Spleen (tissue), 11 donors: ENCODE results near the gene TSFM. TPM values are rescaled to one million over a fixed set of nuclear protein-coding genes. Genes with fewer than 3 reads are reported as not detected.
"Not testable (repeated sequence)": the region's sequence is repeated elsewhere in the genome, so short reads cannot be mapped to it uniquely, and the experiment has no call there.

ENCODE experiments used
- DNase-seq: peaks from one replicate; pipeline ENCODE4 v3.0.0-alpha.2; 2020
- H3K27ac ChIP-seq, 8 donors: fragments of 200-600 bp; sonication (generic) in 7 of 8; 1 replicate in 4 of 8; 2 replicates in 4 of 8; pipeline versions ENCODE4 v1.5.0 to v1.8.0; 2016 to 2021; ENCODE audit warnings: inconsistent platforms in 4 of 8, mild to moderate bottlenecking in 4 of 8, moderate library complexity in 1 of 8
- H3K27me3 ChIP-seq, 7 donors: fragments of 200-600 bp; sonication (generic) in 6 of 7; replicated peaks in 1 of 7; 1 replicate in 4 of 7; 2 replicates in 3 of 7; pipeline versions ENCODE4 v1.5.0 to v1.8.0; 2016 to 2021; ENCODE audit warnings: inconsistent platforms in 3 of 7, mild to moderate bottlenecking in 1 of 7
- H3K36me3 ChIP-seq, 6 donors: fragments of 200-600 bp; sonication (generic) in 5 of 6; 1 replicate in 4 of 6; 2 replicates in 2 of 6; pipeline versions ENCODE4 v1.5.0 to v1.8.0; 2016 to 2021; ENCODE audit warnings: inconsistent platforms in 2 of 6
- H3K4me1 ChIP-seq, 6 donors: fragments of 200-600 bp; sonication (generic) in 5 of 6; 1 replicate in 3 of 6; 2 replicates in 3 of 6; pipeline versions ENCODE4 v1.5.0 to v1.8.0; 2016 to 2021; ENCODE audit warnings: inconsistent platforms in 3 of 6
- H3K4me3 ChIP-seq, 8 donors: fragments of 200-600 bp; sonication (generic) in 7 of 8; 1 replicate in 4 of 8; 2 replicates in 4 of 8; pipeline versions ENCODE4 v1.5.0 to v1.8.0; 2016 to 2021; ENCODE audit warnings: inconsistent platforms in 4 of 8, mild to moderate bottlenecking in 4 of 8, moderate library complexity in 2 of 8
- H3K9me3 ChIP-seq, 8 donors: fragments of 200-600 bp; sonication (generic) in 7 of 8; 1 replicate in 4 of 8; 2 replicates in 4 of 8; pipeline versions ENCODE4 v1.5.0 to v1.8.0; 2016 to 2021; ENCODE audit warnings: inconsistent platforms in 4 of 8
- POLR2A ChIP-seq, 3 donors: fragments of 450-650 bp; IDR thresholded peaks; one replicate each; pipeline ENCODE4 v1.5.1; 2017; ENCODE audit warnings: antibody characterized with exemption in 3 of 3, mild to moderate bottlenecking in 1 of 3
- POLR2AphosphoS5 ChIP-seq, 3 donors: sonication (generic); formaldehyde crosslinking; IDR thresholded peaks; one replicate each; pipeline ENCODE4 v1.5.1; 2017; ENCODE audit warnings: antibody characterized with exemption in 3 of 3
- WGBS, 5 donors: extraction: QIAGEN DNeasy Blood & Tissue Kit in 3 of 5; methylation state at CpG; one replicate each; pipeline versions ENCODE4 v1.1.5 to v1.1.7; 2013 to 2018; 5-methylcytosine and 5-hydroxymethylcytosine counted together
- intact Hi-C: fragments of 100-400 bp; cut with DNase I; formaldehyde crosslinking; loops from one replicate; pipeline ENCODE4 v1.15.0; 2023; ENCODE audit warnings: low total_unique reads
- polyA plus RNA-seq, 3 donors: library from polyadenylated mRNA; stranded (reverse); fragments of 200-250 nt; gene quantifications; one replicate each; pipeline ENCODE4 v1.2.1, GENCODE V29; 2013
- total RNA-seq, 7 donors: library from RNA; depleted of rRNA in 3 of 7; stranded (reverse); fragments of >200 nt in 3 of 7; fragmentation: NEBNext Ultra II Directional in 4 of 7; extraction: Animal tissue kit (Norgen Biotek cat#: 25700) in 4 of 7; gene quantifications; one replicate each; pipeline versions ENCODE4 v1.1.0 to v1.2.1, GENCODE V29; 2016 to 2021
- TF ChIP-seq, protein P1 (sequence below), 11 experiments: fragments of 200-600 bp in 7 of 11; fragments of 450-650 bp in 4 of 11; sonication (generic) in 4 of 11; IDR thresholded peaks in 8 of 11; conservative IDR thresholded peaks in 3 of 11; 1 replicate in 7 of 11; 2 replicates in 4 of 11; pipeline versions ENCODE4 v1.4.0 to v1.8.0; 2016 to 2021; ENCODE audit warnings: antibody characterized with exemption in 11 of 11, inconsistent platforms in 4 of 11, mild to moderate bottlenecking in 1 of 11
- donor health status: healthy with polysubstance abuse.
- donor health status: DM: no; HTN: no; CAD: no; lungs with moderate emphysema.
- donor health status: DM: no; HTN: no; CAD: no.
- donor health status: Bipolar disorder and iron deficiency.
- donor health status: healthy.
- donor health status: DM: no; HTN: no; CAD: no.
- donor health status: DM: yes; HTN: yes; CAD: no.

Gene TSFM
- total and polyA plus RNA-seq, 10 donors, result 13.2 to 38.2 (median 18.1) TPM

DNA sequence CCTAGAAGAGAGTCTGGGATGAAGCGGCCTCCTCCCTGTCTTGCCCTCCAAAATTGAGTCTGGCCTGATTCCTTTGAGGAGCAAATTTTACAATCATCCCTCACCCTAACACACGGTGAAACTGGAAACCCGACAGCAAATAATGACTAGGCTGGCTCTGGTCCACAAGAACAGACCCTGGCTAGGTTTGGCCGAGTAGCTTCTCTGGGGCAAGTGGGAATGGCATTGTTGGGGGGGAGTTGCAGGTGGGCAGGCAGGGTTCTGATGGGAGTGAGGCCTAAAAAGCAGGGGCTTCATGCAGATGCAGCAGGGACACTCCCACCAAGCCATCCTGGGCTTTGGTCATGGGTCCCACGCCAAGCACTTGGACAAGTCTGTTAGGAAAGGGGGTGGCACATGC, 38.4 kb downstream of the TSFM start:
- H3K27me3 ChIP-seq, H3K4me3 ChIP-seq, H3K9me3 ChIP-seq, intact Hi-C loops: not testable (repeated sequence)
- peaks cover 0 to 47% (median 16%) of the 10 kb centered on the region in 6 donors for H3K4me1 ChIP-seq
- TF ChIP-seq POLR2AphosphoS5 (IDR thresholded peaks at IDR 0.05), result peak in 1 of 3 donors; percentile 18
- peak overlapping the region in 1 of 8 donors; percentile 16 for H3K27ac ChIP-seq
- peak; percentile 39 for DNase-seq
- H3K36me3 ChIP-seq, result peaks cover 8 to 81% (median 68%) of the 10 kb centered on the region in 6 donors
- 91 to 96% (median 92%) methylated on average over 5 of the region's 5 CpGs for WGBS, 5 donors

DNA sequence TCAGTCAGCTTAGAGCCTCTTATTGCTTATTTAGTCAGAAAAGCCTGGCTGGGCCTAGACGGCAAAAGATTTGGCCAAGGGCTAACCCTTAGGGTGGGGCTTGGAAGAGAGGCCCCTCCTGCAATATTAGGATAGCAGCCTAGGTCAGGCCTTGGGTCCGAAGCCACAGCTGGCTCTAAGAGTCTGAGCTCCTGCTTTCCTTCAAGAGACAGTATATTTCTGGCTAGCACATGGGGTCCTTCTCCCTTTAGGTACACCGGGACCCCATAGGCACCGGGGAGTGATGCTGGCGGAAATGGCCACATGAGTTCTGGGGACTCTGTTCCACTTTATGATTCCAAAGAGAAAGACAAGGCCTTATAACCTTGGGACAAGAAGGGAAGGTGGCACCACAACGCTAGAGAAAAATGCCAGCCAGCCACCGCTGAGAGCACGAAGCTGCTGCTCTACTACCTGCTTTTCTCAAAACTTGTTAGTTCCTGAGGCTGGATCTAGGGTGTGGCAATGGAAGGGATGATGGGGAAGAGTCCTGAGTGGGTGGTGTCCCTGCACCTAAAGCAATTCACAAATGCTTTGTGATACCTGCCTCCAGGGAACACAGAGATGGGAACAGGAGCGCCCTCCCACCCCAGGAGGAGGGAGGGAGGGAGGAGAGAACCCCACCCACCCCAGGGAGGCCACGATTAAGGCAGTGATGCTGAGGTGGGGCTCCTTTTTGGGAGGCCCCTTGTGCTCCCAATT, 39.1 kb downstream of the TSFM start:
- TF ChIP-seq POLR2AphosphoS5 (IDR thresholded peaks at IDR 0.05), result no peak
- no peak for TF ChIP-seq POLR2A (IDR thresholded peaks at IDR 0.05)
- TF ChIP-seq, protein P1, sequence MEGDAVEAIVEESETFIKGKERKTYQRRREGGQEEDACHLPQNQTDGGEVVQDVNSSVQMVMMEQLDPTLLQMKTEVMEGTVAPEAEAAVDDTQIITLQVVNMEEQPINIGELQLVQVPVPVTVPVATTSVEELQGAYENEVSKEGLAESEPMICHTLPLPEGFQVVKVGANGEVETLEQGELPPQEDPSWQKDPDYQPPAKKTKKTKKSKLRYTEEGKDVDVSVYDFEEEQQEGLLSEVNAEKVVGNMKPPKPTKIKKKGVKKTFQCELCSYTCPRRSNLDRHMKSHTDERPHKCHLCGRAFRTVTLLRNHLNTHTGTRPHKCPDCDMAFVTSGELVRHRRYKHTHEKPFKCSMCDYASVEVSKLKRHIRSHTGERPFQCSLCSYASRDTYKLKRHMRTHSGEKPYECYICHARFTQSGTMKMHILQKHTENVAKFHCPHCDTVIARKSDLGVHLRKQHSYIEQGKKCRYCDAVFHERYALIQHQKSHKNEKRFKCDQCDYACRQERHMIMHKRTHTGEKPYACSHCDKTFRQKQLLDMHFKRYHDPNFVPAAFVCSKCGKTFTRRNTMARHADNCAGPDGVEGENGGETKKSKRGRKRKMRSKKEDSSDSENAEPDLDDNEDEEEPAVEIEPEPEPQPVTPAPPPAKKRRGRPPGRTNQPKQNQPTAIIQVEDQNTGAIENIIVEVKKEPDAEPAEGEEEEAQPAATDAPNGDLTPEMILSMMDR (IDR thresholded peaks at IDR 0.05 in 8 of 11, conservative IDR thresholded peaks at IDR 0.05 in 3 of 11), result no peak
- Histone ChIP-seq H3K27ac (peak overlapping the region in 3 of 8 donors; percentile 3 to 65 (median 35)), H3K36me3 (peaks cover 12 to 88% (median 74%) of the 10 kb centered on the region in 6 donors), H3K4me1 (peaks cover 0 to 47% (median 12%) of the 10 kb centered on the region in 6 donors), H3K9me3 (no peaks in the 10 kb centered on the region), H3K27me3 (no peaks in the 10 kb centered on the region), H3K4me3 (no peak overlapping the region)
- peak; percentile 45 for DNase-seq
- intact Hi-C loops, result no loop called here
- 84 to 96% (median 88%) methylated on average over 10 of the region's 10 CpGs for WGBS, 5 donors

DNA sequence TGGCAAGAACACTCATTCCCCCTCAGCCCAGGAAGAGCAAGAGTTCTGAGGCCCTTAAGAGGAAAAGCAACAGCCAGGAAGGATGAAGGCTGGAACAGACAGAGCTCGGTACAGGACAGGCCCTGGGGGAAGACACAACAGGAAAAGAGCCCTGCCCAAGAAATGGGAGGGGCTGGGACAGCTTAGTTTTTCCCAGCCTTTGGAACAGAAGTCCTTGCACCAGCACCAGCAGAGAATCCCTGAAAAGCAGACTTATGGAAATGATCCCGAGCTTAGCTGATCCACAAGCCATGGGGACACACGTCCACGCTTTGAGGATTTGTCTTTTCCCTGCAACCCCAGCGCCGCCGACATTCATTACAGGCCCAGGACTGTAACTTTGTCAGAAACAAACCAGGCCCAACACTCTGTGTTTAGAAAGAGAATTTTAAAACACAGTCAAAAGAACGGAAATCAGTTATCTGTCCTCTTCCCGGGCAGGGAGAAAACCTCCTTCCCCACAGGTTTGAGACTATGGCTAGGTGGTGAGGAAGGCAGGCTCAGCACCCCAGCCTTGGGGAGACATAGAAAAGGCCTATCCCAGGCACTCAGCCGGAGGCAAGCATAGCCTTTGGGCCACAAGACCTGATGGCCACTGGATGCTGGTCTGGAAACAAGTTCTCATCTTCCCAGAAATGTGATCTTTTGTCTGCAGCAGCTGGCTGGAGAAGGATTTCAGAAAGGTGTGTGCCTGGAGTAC, 40.0 kb downstream of the TSFM start:
- H3K27ac ChIP-seq, result peak overlapping the region in 4 of 8 donors; percentile 31 to 65 (median 37)
- peaks cover 0 to 47% (median 8%) of the 10 kb centered on the region in 6 donors for H3K4me1 ChIP-seq
- 79 to 90% (median 86%) methylated on average over 9 to 10 of the region's 10 CpGs for WGBS, 5 donors
- H3K4me3 ChIP-seq, result no peak overlapping the region
- H3K36me3 ChIP-seq, result peaks cover 12 to 97% (median 83%) of the 10 kb centered on the region in 6 donors
- intact Hi-C loops, result no loop called here
- no peak for TF ChIP-seq POLR2A (IDR thresholded peaks at IDR 0.05)
- TF ChIP-seq, protein P1 (IDR thresholded peaks at IDR 0.05 in 8 of 11, conservative IDR thresholded peaks at IDR 0.05 in 3 of 11), result no peak
- no peak for TF ChIP-seq POLR2AphosphoS5 (IDR thresholded peaks at IDR 0.05)
- peak; percentile 34 for DNase-seq
- no peaks in the 10 kb centered on the region for H3K27me3 ChIP-seq
- no peaks in the 10 kb centered on the region for H3K9me3 ChIP-seq

DNA sequence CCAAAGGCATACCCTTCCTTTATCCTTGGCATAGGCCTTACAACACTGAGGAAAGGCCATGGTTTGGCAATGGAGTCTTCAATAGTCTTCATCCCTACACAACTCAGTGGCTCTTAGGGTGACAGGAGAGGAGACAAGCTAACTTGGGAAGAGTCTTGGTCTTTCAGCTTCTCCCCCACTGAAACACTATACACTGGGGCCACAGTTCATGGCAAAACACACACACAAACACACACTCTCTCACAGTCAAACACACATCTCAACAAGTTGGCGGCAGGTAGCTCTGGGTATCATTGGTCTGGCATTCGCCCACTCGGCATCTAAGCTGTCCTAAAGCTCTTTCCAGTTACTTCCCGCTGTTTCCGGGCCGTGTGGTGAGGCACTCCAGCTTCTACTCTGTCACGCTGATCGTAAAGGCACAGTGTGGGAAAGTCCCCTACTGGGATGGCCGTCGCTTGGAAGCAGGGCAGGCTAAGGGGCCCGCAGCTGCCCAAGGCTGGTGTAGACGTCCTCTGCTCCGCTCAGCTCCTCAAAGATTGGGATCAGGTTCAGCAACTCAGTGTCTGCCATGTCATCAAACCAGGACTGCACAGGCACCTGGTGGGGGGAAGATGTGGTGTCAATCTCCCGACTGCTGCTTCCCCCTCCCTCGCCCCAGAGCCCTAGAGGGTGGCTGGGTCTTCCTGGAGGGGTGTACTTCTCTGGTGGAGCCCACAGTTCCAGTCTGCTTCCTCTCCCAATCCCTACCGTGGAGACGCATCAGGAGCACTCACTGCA, 40.7 kb downstream of the TSFM start:
- no peaks in the 10 kb centered on the region for H3K27me3 ChIP-seq
- intact Hi-C loops, result no loop called here
- H3K36me3 ChIP-seq, result peaks cover 12 to 100% (median 90%) of the 10 kb centered on the region in 6 donors
- TF ChIP-seq, protein P1 (IDR thresholded peaks at IDR 0.05 in 8 of 11, conservative IDR thresholded peaks at IDR 0.05 in 3 of 11), result no peak
- TF ChIP-seq POLR2AphosphoS5 (IDR thresholded peaks at IDR 0.05), result peak; percentile 31 to 75 (median 52)
- DNase-seq, result peak; percentile 60
- WGBS, 5 donors, result 84 to 90% (median 88%) methylated on average over 15 to 17 of the region's 17 CpGs
- H3K4me1 ChIP-seq, result peaks cover 1 to 48% (median 7%) of the 10 kb centered on the region in 6 donors
- H3K9me3 ChIP-seq, result no peaks in the 10 kb centered on the region
- no peak overlapping the region for H3K4me3 ChIP-seq
- H3K27ac ChIP-seq, result peak overlapping the region in 4 of 8 donors; percentile 31 to 65 (median 37)
